Cardiac fibroblast (primary cell): ENCODE results near the gene CPM.
"Not testable (repeated sequence)": the region's sequence is repeated elsewhere in the genome, so short reads cannot be mapped to it uniquely, and the experiment has no call there.

Experiments used
- DNase-seq, 2 donors: peaks; one replicate each; pipeline versions ENCODE4 v3.0.0 to v3.0.0-alpha.2; 2010; ENCODE audit warnings: low read depth in 2 of 2
- H3K4me3 ChIP-seq, 2 donors: replicated peaks in 1 of 2; 1 replicate in 1 of 2; 2 replicates in 1 of 2; pipeline ENCODE4 v1.5.1; 2011; ENCODE audit warnings: low read depth in 2 of 2, low read length in 2 of 2, mild to moderate bottlenecking in 2 of 2, moderate library complexity in 1 of 2
- TF ChIP-seq, protein P1 (sequence below): IDR thresholded peaks from one replicate; pipeline ENCODE4 v1.5.1; 2011; ENCODE audit warnings: low read depth, mild to moderate bottlenecking, low read length, inconsistent platforms

CPM gene

DNA sequence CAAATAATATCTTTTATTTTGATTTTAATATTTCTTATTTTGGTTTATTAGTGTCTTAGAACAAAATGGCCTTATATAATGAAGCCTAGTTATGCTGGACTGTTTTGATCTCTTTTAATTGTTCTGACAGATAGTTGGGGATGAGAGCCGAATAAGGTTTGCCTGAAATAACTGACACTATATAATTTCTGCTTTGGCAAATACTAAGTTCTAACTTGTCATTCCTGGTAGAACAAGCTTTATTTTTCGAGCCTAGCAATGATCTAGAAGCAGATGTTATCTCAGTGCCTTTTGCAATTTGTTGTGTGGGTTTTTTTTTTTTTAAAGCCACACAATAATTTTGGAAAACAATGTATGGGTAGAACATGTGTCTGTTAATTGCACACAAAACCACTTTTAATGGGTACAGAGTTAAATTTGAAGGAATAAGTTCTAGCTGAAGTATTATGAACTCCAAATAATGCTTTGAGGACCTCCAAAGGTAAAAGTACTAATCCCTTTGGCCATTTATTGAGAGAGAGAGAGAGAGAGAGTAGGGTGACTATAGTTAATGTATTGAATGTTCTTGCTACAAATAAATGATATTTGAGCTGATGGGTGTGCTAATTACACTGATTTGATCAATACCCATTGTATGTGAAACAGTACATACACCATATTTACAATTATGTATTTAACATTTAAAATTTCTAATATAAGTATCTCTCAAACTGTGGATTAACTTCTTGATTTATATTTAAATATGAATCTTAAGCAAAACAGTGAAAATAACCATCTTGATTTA lies 90.0 kb downstream of the CPM start:
- H3K4me3 ChIP-seq = no peak overlapping the region
- TF ChIP-seq, protein P1, sequence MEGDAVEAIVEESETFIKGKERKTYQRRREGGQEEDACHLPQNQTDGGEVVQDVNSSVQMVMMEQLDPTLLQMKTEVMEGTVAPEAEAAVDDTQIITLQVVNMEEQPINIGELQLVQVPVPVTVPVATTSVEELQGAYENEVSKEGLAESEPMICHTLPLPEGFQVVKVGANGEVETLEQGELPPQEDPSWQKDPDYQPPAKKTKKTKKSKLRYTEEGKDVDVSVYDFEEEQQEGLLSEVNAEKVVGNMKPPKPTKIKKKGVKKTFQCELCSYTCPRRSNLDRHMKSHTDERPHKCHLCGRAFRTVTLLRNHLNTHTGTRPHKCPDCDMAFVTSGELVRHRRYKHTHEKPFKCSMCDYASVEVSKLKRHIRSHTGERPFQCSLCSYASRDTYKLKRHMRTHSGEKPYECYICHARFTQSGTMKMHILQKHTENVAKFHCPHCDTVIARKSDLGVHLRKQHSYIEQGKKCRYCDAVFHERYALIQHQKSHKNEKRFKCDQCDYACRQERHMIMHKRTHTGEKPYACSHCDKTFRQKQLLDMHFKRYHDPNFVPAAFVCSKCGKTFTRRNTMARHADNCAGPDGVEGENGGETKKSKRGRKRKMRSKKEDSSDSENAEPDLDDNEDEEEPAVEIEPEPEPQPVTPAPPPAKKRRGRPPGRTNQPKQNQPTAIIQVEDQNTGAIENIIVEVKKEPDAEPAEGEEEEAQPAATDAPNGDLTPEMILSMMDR = no peak
- DNase-seq = no peak

DNA sequence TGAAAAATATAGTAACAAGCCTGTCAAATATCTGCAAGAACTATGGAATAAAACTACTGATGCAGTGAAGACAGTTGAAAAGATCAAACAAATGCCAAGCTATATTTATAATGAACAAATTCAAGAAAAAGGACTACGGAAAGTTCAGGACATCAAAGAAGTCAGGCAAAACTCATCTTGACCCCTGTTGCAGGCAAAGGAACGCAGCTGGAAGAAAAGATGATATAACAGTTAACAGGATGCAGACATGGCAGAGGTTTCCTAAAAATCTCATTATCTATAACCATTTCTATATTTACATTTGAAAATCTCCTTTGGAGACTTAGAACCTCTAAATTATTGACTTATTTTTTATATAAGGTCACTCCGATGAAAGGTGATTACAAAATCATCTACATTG lies 90.8 kb downstream of the CPM start:
- H3K4me3 ChIP-seq = no peak overlapping the region
- no peak for DNase-seq
- TF ChIP-seq, protein P1 = no peak

DNA sequence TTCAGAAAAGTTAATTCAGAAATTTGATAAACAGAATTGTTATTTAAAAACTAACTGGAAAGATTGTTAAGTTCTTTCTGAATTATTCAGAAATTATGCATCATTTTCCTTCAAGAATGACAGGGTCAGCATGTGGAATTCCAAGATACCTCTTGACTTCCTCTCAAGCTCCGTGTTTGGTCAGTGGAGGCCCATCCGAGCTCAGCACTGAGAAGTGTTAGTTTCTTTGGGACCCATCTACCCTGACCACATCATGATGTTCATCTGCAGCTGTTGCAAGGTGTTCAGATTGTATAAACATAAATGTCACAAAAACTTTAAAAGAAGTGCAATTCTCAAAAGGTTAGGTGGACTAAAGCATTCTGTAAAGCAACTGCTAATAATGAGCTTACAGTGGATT lies 91.3 kb downstream of the CPM start:
- no peak for DNase-seq
- no peak overlapping the region for H3K4me3 ChIP-seq
- TF ChIP-seq, protein P1 = no peak

DNA sequence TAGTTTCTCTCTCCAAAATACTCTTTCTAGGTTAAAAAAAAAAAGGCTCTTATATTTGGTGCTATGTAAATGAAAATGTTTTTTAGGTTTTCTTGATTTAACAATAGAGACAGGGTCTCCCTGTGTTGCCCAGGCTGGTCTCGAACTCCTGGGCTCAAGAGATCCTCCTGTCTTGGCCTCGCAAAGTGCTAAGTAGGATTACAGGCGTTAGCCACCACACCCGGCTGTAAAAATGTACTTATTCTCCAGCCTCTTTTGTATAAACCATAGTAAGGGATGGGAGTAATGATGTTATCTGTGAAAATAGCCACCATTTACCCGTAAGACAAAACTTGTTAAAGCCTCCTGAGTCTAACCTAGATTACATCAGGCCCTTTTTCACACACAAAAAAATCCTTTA lies 91.8 kb downstream of the CPM start:
- DNase-seq, H3K4me3 ChIP-seq: not testable (repeated sequence)

DNA sequence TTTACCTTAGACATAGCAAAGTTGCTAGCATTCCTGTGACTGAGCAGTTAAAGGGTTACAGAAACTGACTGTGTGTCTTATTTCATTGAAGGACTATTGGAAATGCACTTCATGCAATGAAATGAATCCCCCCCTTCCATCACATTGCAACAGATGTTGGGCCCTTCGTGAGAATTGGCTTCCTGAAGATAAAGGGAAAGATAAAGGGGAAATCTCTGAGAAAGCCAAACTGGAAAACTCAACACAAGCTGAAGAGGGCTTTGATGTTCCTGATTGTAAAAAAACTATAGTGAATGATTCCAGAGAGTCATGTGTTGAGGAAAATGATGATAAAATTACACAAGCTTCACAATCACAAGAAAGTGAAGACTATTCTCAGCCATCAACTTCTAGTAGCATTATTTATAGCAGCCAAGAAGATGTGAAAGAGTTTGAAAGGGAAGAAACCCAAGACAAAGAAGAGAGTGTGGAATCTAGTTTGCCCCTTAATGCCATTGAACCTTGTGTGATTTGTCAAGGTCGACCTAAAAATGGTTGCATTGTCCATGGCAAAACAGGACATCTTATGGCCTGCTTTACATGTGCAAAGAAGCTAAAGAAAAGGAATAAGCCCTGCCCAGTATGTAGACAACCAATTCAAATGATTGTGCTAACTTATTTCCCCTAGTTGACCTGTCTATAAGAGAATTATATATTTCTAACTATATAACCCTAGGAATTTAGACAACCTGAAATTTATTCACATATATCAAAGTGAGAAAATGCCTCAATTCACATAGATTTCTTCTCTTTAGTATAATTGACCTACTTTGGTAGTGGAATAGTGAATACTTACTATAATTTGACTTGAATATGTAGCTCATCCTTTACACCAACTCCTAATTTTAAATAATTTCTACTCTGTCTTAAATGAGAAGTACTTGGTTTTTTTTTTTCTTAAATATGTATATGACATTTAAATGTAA lies 93.5 kb downstream of the CPM start:
- TF ChIP-seq, protein P1 = no peak

DNA sequence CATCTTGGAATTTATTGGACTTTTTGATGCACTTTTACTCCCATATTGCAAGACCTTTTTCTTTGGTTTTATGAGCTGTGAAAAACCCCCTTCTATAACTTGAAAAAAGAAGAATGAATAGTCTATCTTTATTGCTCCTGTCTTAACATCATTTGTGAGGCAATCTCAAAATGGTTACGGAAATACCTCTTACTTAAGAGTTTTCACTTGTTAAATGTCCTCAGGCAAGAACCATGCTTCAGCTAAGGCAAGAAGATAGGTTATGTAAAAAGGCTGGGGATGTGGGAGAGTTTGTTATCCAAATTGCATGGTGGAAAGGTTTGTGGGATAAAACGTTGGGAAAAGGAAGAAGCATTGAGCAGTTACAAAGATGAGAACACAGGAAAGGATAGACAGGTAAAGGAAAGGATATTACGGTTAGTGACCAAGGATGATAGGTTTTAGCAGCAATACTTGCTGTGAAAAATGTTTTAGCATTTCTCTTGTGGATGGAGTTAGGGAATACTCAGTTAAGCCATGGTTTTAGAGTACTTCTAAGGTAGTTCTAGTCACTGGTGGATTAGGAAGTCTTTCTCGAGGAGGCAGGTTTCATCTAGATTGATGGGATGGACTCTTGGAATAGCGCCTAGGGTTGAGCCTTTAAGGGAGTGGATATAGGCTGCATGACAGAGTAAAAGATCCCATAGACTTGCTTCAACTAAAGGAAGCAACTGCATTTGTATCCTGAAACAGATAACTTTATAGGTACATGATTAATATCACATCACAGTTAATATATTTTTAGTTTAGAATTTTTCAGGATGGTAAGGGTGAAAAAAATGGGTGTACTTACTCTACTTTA lies 94.7 kb downstream of the CPM start:
- no peak for DNase-seq
- TF ChIP-seq, protein P1 = no peak
- H3K4me3 ChIP-seq = no peak overlapping the region

More for the DNA sequence above, 93.5 kb downstream of the CPM start:
- no peak for DNase-seq
- H3K4me3 ChIP-seq = no peak overlapping the region

DNA sequence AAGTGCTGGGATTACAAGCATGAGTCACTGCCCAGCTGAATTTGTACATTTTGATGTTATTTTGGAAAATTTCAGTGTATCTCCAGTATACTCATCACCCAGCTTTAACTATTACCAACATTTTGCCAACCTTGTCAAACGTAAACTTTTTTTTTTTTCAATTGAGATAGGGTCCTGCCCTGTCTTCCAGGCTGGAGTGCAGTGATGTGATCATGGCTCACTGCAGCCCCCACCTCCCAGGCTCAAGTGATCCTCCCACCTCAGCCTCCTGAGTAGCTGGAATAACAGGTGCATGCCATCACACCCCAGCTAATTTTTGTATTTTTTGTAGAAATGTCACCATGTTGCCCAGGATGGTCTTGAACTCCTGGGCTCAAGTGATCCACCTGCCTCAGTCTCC lies 95.8 kb downstream of the CPM start:
- DNase-seq = no peak
- no peak overlapping the region for H3K4me3 ChIP-seq
- TF ChIP-seq, protein P1 = no peak
